Posterior cingulate gyrus (tissue), 11 donors: ENCODE results near the gene SLC9A9.

Source experiments
- DNase-seq, 10 donors: peaks; one replicate each; pipeline versions ENCODE4 v3.0.0 to v3.0.0-alpha.2; 2020 to 2021; ENCODE audit warnings: mixed read lengths in 3 of 10
- intact Hi-C: fragments of 100-400 bp; cut with DNase I; formaldehyde crosslinking; loops from one replicate; pipeline ENCODE4 v1.15.1; 2023

The SLC9A9 gene

GRCh38 chr3:143613226-143613625 lies 235.0 kb downstream of the SLC9A9 start:
- intact Hi-C loops, result no loop called here
- no peak for DNase-seq

- no peak for DNase-seq
- intact Hi-C loops, result no loop called here
Measured at GRCh38 chr3:143612541-143612940, 235.7 kb downstream of the SLC9A9 start.

- DNase-seq, result no peak
- intact Hi-C loops, result no loop called here
Measured at GRCh38 chr3:143608966-143609365, 239.3 kb downstream of the SLC9A9 start.

- intact Hi-C loops, result no loop called here
- no peak for DNase-seq
Measured at GRCh38 chr3:143605233-143605950, 242.9 kb downstream of the SLC9A9 start.

GRCh38 chr3:143604402-143605185 lies 243.7 kb downstream of the SLC9A9 start:
- intact Hi-C loops, result no loop called here
- no peak for DNase-seq

- DNase-seq, result no peak
- intact Hi-C loops, result no loop called here
Measured at GRCh38 chr3:143603774-143604173, 244.5 kb downstream of the SLC9A9 start.

- intact Hi-C loops, result no loop called here
- peak in 3 of 10 donors; percentile 15 to 66 (median 19) for DNase-seq
Measured at GRCh38 chr3:143601723-143602484, 246.4 kb downstream of the SLC9A9 start.

GRCh38 chr3:143600756-143601718 lies 247.2 kb downstream of the SLC9A9 start:
- no peak for DNase-seq
- intact Hi-C loops, result no loop called here

- intact Hi-C loops, result no loop called here
- no peak for DNase-seq
Measured at GRCh38 chr3:143597774-143598652, 250.3 kb downstream of the SLC9A9 start.

GRCh38 chr3:143596957-143597642 lies 251.2 kb downstream of the SLC9A9 start:
- intact Hi-C loops, result no loop called here
- DNase-seq, result peak in 1 of 10 donors; percentile 78

- intact Hi-C loops, result no loop called here
Measured at GRCh38 chr3:143595456-143596077, 252.7 kb downstream of the SLC9A9 start.

GRCh38 chr3:143594206-143594605 lies 254.1 kb downstream of the SLC9A9 start:
- DNase-seq, result no peak
- intact Hi-C loops, result no loop called here

More at GRCh38 chr3:143595456-143596077, 252.7 kb downstream of the SLC9A9 start:
- DNase-seq, result no peak

- no peak for DNase-seq
- intact Hi-C loops, result no loop called here
Measured at GRCh38 chr3:143590660-143591059, 257.6 kb downstream of the SLC9A9 start.

- intact Hi-C loops, result no loop called here
- no peak for DNase-seq
Measured at GRCh38 chr3:143586576-143586975, 261.7 kb downstream of the SLC9A9 start.

GRCh38 chr3:143585720-143586456 lies 262.4 kb downstream of the SLC9A9 start:
- intact Hi-C loops, result no loop called here
- DNase-seq, result no peak

GRCh38 chr3:143584474-143584873 lies 263.8 kb downstream of the SLC9A9 start:
- no peak for DNase-seq
- intact Hi-C loops, result no loop called here

- intact Hi-C loops, result no loop called here
- no peak for DNase-seq
Measured at GRCh38 chr3:143581972-143582722, 266.1 kb downstream of the SLC9A9 start.
